ENCODE measurements around the gene NADK.

The NADK gene

DNA sequence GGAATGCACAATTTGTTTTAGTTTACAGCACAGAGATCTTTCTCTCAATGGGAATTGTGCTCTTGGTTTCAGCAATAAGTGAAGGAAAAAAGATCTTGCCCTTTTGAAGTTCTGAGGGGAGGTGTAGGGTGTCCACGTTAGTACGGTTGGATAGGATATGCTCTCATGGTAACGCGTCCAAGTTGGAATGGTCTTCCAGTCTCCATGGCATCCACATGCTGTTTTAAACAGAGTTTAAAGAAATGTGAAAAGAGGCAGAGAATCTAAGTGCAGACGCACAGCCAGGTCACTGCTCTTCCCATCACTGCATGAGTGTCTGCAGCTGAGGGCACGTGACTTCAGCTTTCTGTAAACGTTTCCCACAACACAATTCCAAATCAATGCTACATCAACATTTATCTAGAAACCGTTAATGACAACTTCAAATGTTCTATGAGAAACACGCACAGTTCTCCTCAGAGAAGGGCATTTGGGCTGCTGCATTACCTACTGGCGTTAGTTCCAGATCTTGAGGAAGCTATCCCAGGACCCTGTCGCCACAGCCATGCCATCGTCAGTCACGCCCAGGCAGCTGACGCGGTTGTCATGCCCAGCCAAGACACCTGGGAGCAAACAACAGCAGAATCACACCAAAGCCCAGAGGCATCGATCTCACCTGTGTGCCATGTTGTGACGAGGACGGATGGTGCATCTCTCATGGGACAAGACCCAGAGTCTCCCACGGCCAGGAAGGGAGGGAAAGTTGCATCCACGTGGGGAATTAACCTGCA is 8.8 kb upstream of the NADK start:
- no peak for DNase-seq (ENCODE audit: low spot score)

DNA sequence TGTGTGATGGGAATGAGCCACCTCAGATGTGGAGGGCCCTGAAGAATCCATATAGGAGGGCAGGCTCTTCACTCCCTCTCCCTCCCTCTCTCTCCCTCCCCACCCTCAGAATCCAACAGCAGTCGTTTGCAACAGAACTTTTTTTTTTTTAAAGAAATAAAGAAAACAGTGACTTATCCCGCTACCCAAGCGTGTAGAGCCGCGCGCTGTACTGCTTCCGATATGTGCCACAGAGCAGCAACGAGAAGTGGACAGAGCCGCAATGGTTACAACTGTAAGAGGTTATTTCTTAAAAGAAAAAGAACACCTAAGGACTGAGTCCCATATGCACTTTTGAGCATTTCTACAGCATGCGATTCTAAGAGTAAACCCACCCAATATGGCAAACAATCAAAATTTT is 7.4 kb upstream of the NADK start:
- no peak for DNase-seq (ENCODE audit: low spot score)

- DNase-seq (ENCODE audit: low spot score), result no peak
Measured at GRCh38 chr1:1784933-1785332, 6.7 kb upstream of the NADK start.

- DNase-seq (ENCODE audit: low spot score), result no peak
Measured at GRCh38 chr1:1783320-1783719, 5.0 kb upstream of the NADK start.

DNA sequence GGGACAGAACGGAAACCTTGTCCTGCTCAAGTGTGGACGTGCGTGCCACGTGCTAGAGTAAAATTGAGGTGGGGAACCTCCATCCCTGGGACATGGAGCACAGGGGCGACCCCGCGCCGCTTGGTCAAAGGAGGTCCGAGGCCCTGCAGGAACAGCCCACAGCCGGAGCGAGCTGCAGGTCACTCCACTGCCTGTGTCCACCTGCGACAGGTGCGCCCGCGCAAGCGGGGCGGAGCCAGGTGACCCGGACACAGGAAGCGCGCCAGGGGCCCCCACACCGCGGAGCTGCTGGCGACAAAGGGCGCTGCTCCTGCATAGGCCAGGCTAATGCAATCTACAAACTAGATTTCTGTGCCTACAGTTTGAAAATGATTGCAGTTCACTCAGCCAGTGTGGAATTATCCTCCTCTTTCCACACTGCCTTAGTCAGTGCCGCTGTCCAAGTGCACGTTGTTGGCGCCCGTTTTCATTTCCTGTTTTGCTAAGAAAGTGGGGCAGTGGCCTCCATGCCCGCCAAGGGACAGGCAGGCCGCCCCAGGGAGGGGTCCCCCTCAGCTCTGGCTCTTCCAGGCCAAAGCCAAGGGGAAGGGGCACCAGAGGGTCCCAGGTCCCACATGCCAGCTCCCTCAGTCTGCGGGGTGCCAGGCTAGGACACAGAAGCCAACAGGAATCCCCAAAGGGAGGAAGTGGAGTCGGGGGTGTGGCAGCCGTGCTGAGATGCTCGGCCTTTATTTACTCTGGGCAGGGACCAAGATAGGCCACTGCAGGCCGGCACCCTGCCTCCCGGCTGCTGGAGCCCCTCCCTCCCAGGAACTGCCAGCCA is 4.3 kb upstream of the NADK start:
- no peak for DNase-seq (ENCODE audit: low spot score)

DNA sequence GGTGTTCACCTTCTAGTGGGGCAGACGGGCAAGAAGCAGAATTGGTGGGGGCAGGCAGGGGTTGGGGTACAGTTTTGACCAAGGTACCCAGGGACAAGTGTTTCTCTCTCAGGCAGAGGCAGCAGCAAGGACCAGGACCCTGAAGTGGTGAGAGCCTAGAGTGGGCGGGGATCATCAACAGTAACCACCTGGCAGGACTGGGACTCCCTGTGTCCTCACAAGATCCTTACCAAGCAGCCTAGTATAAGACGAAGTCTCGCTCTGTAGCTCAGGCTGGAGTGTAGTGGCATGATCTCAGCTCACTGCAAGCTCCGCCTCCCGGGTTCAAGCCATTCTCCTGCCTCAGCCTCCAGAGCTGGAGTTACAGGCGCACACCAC is 3.2 kb upstream of the NADK start:
- no peak for DNase-seq (ENCODE audit: low spot score)

- DNase-seq (ENCODE audit: low spot score), result no peak
Measured at GRCh38 chr1:1780598-1781525, 2.6 kb upstream of the NADK start.

DNA sequence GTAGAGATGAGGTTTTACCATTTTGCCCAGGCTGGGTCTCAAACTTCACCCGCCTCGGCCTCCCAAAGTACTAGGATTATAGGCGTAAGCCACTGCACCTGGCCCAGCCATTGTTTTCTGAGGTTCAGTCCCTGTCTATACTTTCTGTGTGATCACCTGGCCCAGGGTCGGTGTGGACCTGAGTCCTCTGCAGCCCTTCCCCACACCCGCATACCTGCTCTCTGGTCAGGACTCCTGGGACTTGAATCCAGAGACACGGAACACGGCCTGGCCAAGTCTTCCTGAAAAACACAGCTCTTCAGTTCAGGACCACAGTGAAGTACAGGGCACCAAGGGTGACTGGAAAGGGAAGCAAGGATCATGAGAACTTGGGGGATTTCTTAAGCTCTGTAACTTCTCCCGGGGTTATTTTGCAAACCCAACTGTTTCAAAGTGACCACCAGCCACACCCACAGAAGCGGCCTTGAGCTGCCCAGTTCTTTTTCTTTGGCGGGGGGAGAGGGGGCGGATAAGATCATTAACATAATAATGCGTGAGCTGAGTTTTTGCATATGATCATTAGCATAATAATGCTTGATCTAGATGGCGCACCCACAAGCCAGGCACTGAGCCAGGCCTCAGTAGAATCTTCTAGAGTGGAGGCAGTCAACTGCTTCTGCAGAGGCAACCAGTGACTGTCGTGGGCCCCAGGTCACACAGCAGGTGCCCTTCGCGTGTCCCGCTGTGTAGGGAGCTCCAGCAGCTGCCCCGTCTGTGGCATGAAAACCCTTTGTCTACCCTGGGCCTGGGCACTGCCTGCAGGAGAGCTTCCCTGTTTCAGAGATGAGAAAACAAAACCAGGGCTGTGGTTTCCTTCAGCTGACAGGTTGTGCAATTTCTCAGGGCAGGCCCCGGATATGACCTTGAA is 1.7 kb upstream of the NADK start:
- no peak for DNase-seq (ENCODE audit: low spot score)

- no peak for DNase-seq (ENCODE audit: low spot score)
Measured at GRCh38 chr1:1779320-1779675, 1.0 kb upstream of the NADK start.

- peak; percentile 35 for DNase-seq (ENCODE audit: low spot score)
Measured at GRCh38 chr1:1778663-1779319, 521 bp upstream of the NADK start.

DNA sequence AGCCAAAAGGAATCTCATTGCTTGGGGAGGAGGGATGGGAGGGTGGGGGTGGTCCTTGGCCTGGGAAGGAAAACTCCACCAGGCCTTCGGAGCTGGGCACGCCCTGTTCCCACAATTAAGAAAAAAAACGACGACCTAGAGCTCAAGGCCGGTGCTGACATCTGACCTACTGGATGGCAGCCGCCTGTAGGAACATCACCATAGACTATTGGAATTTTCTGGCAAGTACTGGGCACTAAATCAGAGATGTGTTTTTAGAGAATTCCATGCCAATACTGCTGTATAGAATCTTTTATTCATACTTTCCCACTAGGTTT is 729 bp downstream of the NADK start:
- DNase-seq (ENCODE audit: low spot score), result no peak

GRCh38 chr1:1776672-1777582 is 1.3 kb downstream of the NADK start:
- no peak for DNase-seq (ENCODE audit: low spot score)

DNA sequence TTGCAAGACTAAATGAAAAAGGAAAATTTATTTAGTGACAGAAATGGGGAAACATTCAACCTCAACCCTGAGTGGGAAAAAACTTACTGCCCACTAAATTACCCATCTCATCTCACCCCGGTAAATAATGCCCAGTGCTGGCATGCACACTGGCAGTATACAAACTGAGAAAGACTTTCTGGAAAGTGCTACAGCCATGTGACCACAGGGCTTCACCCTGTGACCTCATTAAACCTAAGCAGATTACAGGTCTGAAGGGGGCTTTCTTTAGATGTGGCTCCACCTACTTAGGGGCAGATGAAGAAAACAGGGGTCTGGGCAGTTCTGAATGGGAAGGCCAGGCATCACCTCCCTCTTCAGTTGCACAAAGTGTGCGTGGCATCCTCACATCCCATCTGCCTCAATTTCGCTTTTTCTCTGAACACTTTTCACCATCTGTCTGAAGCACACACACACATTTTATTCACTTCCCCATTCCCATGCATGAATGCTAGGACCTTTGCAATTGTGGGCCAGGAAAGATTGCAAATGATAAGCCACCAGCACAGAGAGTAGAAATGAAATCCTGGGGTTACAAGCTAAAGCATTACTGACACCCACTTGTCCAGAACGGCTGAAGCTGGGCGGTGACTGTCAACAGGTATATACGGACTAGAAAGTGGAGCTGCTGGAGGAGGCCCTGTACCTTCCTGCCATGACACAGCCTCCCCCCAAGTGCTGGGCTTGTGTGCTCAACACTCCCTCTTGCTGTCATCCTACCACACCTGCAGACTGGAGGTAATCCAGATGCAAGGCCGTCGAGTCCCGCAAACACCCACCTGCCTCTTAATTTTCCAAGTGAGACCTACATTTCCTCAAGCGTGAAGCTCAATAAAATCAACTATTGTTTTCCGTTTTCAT is 2.7 kb downstream of the NADK start:
- no peak for DNase-seq (ENCODE audit: low spot score)

- DNase-seq (ENCODE audit: low spot score), result no peak
Measured at GRCh38 chr1:1773874-1774273, 4.4 kb downstream of the NADK start.

DNA sequence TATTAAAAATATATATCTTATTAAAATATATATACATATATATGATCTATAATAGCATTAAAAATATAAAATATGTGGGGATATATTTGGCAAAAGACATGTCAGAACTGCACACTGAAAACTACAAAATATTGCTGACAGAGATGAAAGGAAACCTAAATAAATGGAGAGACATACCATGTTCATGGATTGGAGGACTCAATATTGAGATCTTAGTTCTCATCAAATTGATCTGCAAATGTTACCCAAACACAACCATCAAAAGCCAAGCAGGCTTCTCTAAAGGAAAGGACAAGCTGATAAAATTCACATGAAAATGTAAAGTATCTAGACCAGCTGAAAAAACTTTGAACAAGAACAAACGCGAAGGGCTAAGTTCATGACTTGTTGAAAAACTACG is 7.2 kb downstream of the NADK start:
- DNase-seq (ENCODE audit: low spot score), result no peak

GRCh38 chr1:1770102-1770501 is 8.2 kb downstream of the NADK start:
- DNase-seq (ENCODE audit: low spot score), result no peak

DNA sequence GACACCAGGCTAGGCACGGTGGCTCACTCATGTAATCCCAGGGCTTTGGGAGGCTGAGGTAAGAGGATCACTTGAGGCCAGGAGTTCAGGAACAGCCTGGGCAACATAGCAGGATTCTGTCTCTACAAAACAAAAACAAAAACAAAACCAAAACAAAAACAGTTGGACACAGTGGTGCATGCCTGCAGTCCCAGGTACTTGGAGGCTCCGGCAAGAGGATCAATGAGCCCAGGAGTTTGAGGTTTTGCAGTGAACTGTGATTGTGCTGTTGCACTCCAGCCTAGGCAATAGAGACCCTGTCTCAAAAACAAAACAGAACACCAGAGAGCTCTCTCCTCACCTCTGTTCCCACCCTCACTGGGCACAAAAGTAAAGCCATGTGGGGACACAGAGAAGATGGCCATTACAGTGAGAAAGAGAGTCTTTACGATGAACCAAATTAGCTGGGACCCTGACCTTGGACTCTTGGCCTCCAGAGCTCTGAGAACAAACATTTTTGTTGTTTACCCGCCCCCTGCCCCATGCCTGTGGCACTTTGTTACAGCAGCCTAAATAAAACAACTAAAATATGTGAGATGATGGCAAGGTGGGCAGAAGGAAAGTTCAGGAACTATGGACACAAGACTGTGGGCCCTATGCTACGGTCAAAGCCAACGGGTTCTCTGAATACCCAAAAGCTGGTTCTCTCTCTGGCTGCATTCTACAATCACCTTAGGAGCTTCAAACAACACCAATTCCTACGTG is 9.8 kb downstream of the NADK start:
- no peak for DNase-seq (ENCODE audit: low spot score)

Measured in SK-N-DZ (cell line).